HG03460 (cell line): ENCODE measurements around the gene SEC24D.
A peak's percentile ranks its signal among the peaks of the same experiment; 100 is the strongest.

ENCODE experiments used
- ATAC-seq: cut with Tn5 transposase; IDR thresholded peaks from one replicate; pipeline ENCODE4 v1.9.1; 2021; ENCODE audit not compliant: unreplicated experiment

SEC24D gene

GRCh38 chr4:118776157-118776954 is 59.6 kb downstream of the SEC24D start:
- ATAC-seq: no peak

- no peak for ATAC-seq
These were observed 60.5 kb downstream of the SEC24D start for GRCh38 chr4:118775405-118775804.

- ATAC-seq: no peak
These were observed 60.9 kb downstream of the SEC24D start for GRCh38 chr4:118774989-118775388.

- no peak for ATAC-seq
These were observed 61.6 kb downstream of the SEC24D start for GRCh38 chr4:118774321-118774720.

- ATAC-seq: no peak
These were observed 62.5 kb downstream of the SEC24D start for GRCh38 chr4:118773429-118773792.

GRCh38 chr4:118772767-118773428 is 63.0 kb downstream of the SEC24D start:
- no peak for ATAC-seq

GRCh38 chr4:118772081-118772766 is 63.7 kb downstream of the SEC24D start:
- peak; percentile 74 for ATAC-seq

- no peak for ATAC-seq
These were observed 65.2 kb downstream of the SEC24D start for GRCh38 chr4:118770741-118771187.

GRCh38 chr4:118769161-118769560 is 66.8 kb downstream of the SEC24D start:
- no peak for ATAC-seq

GRCh38 chr4:118767109-118767508 is 68.8 kb downstream of the SEC24D start:
- ATAC-seq: no peak

- ATAC-seq: no peak
These were observed 70.5 kb downstream of the SEC24D start for GRCh38 chr4:118765399-118765798.

GRCh38 chr4:118762730-118763477 is 73.0 kb downstream of the SEC24D start:
- no peak for ATAC-seq

- no peak for ATAC-seq
These were observed 73.8 kb downstream of the SEC24D start for GRCh38 chr4:118762155-118762554.

GRCh38 chr4:118761397-118762016 is 74.4 kb downstream of the SEC24D start:
- no peak for ATAC-seq

- peak; percentile 97 for ATAC-seq
These were observed 75.4 kb downstream of the SEC24D start for GRCh38 chr4:118760493-118760892.

- peak; percentile 35 for ATAC-seq
These were observed 75.8 kb downstream of the SEC24D start for GRCh38 chr4:118760092-118760491.

GRCh38 chr4:118759481-118759880 is 76.4 kb downstream of the SEC24D start:
- ATAC-seq: no peak

- no peak for ATAC-seq
These were observed 77.6 kb downstream of the SEC24D start for GRCh38 chr4:118758293-118758692.

- ATAC-seq: no peak
These were observed 78.1 kb downstream of the SEC24D start for GRCh38 chr4:118757761-118758251.

GRCh38 chr4:118756958-118757357 is 79.0 kb downstream of the SEC24D start:
- no peak for ATAC-seq

- no peak for ATAC-seq
These were observed 79.5 kb downstream of the SEC24D start for GRCh38 chr4:118756429-118756828.
